ENCODE measurements around the gene SOX15. TPM values are rescaled to one million over a fixed set of nuclear protein-coding genes. Genes with fewer than 3 reads are reported as not detected.
A peak's percentile ranks its signal among the peaks of the same experiment; 100 is the strongest.
"Not testable (repeated sequence)": the region's sequence is repeated elsewhere in the genome, so short reads cannot be mapped to it uniquely, and the experiment has no call there.

SOX15 gene
- total RNA-seq, 2 donors from 2014 or later = not detected

- no peak for DNase-seq
- WGBS, 2 donors = 4% methylated on average over 5 to 6 of the region's 6 CpGs
- H3K4me3 ChIP-seq = peak overlapping the region; percentile 57 to 65
- no peaks in the 10 kb centered on the region for H3K9me3 ChIP-seq
- H3K4me1 ChIP-seq = peaks cover 20% of the 10 kb centered on the region
- no peaks in the 10 kb centered on the region for H3K27me3 ChIP-seq
- TF ChIP-seq POLR2A (IDR thresholded peaks at IDR 0.05) = no peak
- intact Hi-C loops (cut with DNase I) = no loop called here
- no peak for ATAC-seq
- peak overlapping the region; percentile 94 to 97 (median 96) for H3K27ac ChIP-seq
- H3K36me3 ChIP-seq (replicated peaks in 1 of 2; ENCODE audit: insufficient read depth in 1 of 2, low read depth in 2 of 2) = no peaks in the 10 kb centered on the region
Observed at GRCh38 chr17:7626956-7627249, 37.0 kb upstream of the SOX15 start.

GRCh38 chr17:7626307-7626706, 36.4 kb upstream of the SOX15 start:
- Histone ChIP-seq H3K36me3 (replicated peaks in 1 of 2; ENCODE audit: insufficient read depth in 1 of 2, low read depth in 2 of 2) (no peaks in the 10 kb centered on the region), H3K4me1 (peaks cover 14% of the 10 kb centered on the region), H3K4me3 (no peak overlapping the region), H3K27me3 (no peaks in the 10 kb centered on the region), H3K27ac (peak overlapping the region; percentile 94 to 97 (median 96)), H3K9me3 (no peaks in the 10 kb centered on the region)
- intact Hi-C loops (cut with DNase I) = no loop called here
- TF ChIP-seq CTCF (IDR thresholded peaks at IDR 0.05) (no peak), POLR2A (IDR thresholded peaks at IDR 0.05) (no peak)
- DNase-seq = peak in 2 of 4 donors; percentile 44 to 46
- no peak for ATAC-seq
- 38 to 39% methylated on average over 7 of the region's 7 CpGs for WGBS, 2 donors

- WGBS, 2 donors = 93 to 95% methylated on average over 14 to 15 of the region's 16 CpGs
- Histone ChIP-seq H3K4me1 (peaks cover 13% of the 10 kb centered on the region), H3K27ac (peak overlapping the region in 1 of 4 donors; percentile 96)
- H3K36me3 ChIP-seq (replicated peaks in 1 of 2; ENCODE audit: insufficient read depth in 1 of 2, low read depth in 2 of 2); intact Hi-C loops (cut with DNase I); H3K27me3 ChIP-seq; ATAC-seq; DNase-seq; H3K9me3 ChIP-seq; H3K4me3 ChIP-seq: not testable (repeated sequence)
Observed at GRCh38 chr17:7625749-7626148, 35.9 kb upstream of the SOX15 start.

GRCh38 chr17:7623661-7624060, 33.8 kb upstream of the SOX15 start:
- no peak overlapping the region for H3K27ac ChIP-seq
- H3K36me3 ChIP-seq (replicated peaks in 1 of 2; ENCODE audit: insufficient read depth in 1 of 2, low read depth in 2 of 2) = no peaks in the 10 kb centered on the region
- TF ChIP-seq POLR2A (IDR thresholded peaks at IDR 0.05) (no peak), CTCF (IDR thresholded peaks at IDR 0.05) (no peak)
- H3K9me3 ChIP-seq = no peaks in the 10 kb centered on the region
- H3K4me1 ChIP-seq = peaks cover 13% of the 10 kb centered on the region
- DNase-seq (no peak), ATAC-seq (no peak)
- H3K4me3 ChIP-seq = no peak overlapping the region
- intact Hi-C loops (cut with DNase I) = no loop called here
- whole genome bisulfite sequencing, 2 donors = 77 to 86% methylated on average over 5 of the region's 5 CpGs
- no peaks in the 10 kb centered on the region for H3K27me3 ChIP-seq

- Histone ChIP-seq H3K4me3 (no peak overlapping the region), H3K9me3 (no peaks in the 10 kb centered on the region), H3K27ac (no peak overlapping the region), H3K36me3 (replicated peaks in 1 of 2; ENCODE audit: insufficient read depth in 1 of 2, low read depth in 2 of 2) (no peaks in the 10 kb centered on the region), H3K27me3 (no peaks in the 10 kb centered on the region), H3K4me1 (peaks cover 3% of the 10 kb centered on the region)
- ATAC-seq = no peak
- no peak for TF ChIP-seq POLR2A (IDR thresholded peaks at IDR 0.05)
- TF ChIP-seq CTCF (IDR thresholded peaks at IDR 0.05) = no peak
- no peak for DNase-seq
- WGBS, 2 donors = 87 to 88% methylated on average over 6 to 8 of the region's 8 CpGs
- intact Hi-C loops (cut with DNase I) = no loop called here
Observed at GRCh38 chr17:7620835-7621234, 30.9 kb upstream of the SOX15 start.

- Histone ChIP-seq H3K27ac (no peak overlapping the region), H3K4me1 (peaks cover 4% of the 10 kb centered on the region), H3K36me3 (replicated peaks in 1 of 2; ENCODE audit: insufficient read depth in 1 of 2, low read depth in 2 of 2) (no peaks in the 10 kb centered on the region), H3K27me3 (no peaks in the 10 kb centered on the region), H3K9me3 (no peaks in the 10 kb centered on the region), H3K4me3 (no peak overlapping the region)
- DNase-seq = no peak
- ATAC-seq = no peak
- WGBS, 2 donors = 70 to 72% methylated on average over 5 of the region's 5 CpGs
- TF ChIP-seq POLR2A (IDR thresholded peaks at IDR 0.05) (no peak), CTCF (IDR thresholded peaks at IDR 0.05) (no peak)
- intact Hi-C loops (cut with DNase I) = no loop called here
Observed at GRCh38 chr17:7618608-7619007, 28.7 kb upstream of the SOX15 start.

All from body of pancreas (tissue), 4 donors.